ENCODE measurements around the gene SPINT3.

DNA sequence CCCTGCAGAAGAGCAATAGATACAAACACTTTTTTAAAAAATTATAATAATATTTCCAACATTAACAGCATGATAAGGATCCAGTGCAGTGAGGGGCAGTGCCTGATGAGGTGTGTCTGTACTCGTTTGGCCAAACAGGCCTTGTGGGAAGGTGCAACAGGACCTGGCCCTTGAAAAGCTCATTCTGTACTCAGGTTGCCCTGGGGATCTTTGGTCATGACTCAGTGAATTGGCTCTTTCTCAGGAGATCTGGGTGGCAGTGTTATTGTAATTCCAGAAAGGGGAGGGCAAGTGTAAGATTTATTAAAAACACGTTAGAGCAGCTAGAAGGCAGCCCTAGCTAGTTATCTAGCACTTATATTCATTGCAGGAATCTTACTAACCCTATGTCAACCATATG, 2.9 kb upstream of the SPINT3 start:
- TF ChIP-seq, protein P1, sequence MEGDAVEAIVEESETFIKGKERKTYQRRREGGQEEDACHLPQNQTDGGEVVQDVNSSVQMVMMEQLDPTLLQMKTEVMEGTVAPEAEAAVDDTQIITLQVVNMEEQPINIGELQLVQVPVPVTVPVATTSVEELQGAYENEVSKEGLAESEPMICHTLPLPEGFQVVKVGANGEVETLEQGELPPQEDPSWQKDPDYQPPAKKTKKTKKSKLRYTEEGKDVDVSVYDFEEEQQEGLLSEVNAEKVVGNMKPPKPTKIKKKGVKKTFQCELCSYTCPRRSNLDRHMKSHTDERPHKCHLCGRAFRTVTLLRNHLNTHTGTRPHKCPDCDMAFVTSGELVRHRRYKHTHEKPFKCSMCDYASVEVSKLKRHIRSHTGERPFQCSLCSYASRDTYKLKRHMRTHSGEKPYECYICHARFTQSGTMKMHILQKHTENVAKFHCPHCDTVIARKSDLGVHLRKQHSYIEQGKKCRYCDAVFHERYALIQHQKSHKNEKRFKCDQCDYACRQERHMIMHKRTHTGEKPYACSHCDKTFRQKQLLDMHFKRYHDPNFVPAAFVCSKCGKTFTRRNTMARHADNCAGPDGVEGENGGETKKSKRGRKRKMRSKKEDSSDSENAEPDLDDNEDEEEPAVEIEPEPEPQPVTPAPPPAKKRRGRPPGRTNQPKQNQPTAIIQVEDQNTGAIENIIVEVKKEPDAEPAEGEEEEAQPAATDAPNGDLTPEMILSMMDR (IDR thresholded peaks at IDR 0.05; ENCODE audit: borderline replicate concordance, extremely low read depth, low read length, poor library complexity, severe bottlenecking): no peak
- no peak for TF ChIP-seq EZH2 (IDR thresholded peaks at IDR 0.05; ENCODE audit: borderline replicate concordance, low read depth, low read length, severe bottlenecking)

Measured in DND-41 (cell line).